Stimulated activated CD4-positive, alpha-beta T cell treated with anti-CD3 and anti-CD28 coated beads, Interleukin-12 subunit alpha, Interleukin-12 subunit beta, amount 100 ng/mL, for 48 hours (primary cell): ENCODE results near the gene KMT2C.
"Not testable (repeated sequence)": the region's sequence is repeated elsewhere in the genome, so short reads cannot be mapped to it uniquely, and the experiment has no call there.

ENCODE experiments used
- DNase-seq, 3 donors: peaks; one replicate each; pipeline ENCODE4 v3.0.0-alpha.2; 2020; ENCODE audit warnings: low read depth in 2 of 3, low spot score in 1 of 3

The KMT2C gene

GRCh38 chr7:152435384-152436110, at the start of gene KMT2C:
TSS of gene KMT2C (minus strand) at chr7:152436003. CDS start at chr7:152435786, 217 bp downstream.
- peak; percentile 9 to 39 (median 17) for DNase-seq

- DNase-seq = no peak
These were observed 45.3 kb upstream of the KMT2C start for GRCh38 chr7:152481082-152481481.

GRCh38 chr7:152480664-152481063, 44.9 kb upstream of the KMT2C start:
- DNase-seq = no peak

GRCh38 chr7:152479595-152479994, 43.8 kb upstream of the KMT2C start:
- DNase-seq = no peak

- DNase-seq = no peak
These were observed 42.3 kb upstream of the KMT2C start for GRCh38 chr7:152478140-152478539.

GRCh38 chr7:152477079-152477478, 41.3 kb upstream of the KMT2C start:
- DNase-seq = no peak

- DNase-seq = no peak
These were observed 40.7 kb upstream of the KMT2C start for GRCh38 chr7:152476551-152476950.

- not testable (repeated sequence) for DNase-seq
These were observed 35.3 kb upstream of the KMT2C start for GRCh38 chr7:152471023-152471620.

- DNase-seq = not testable (repeated sequence)
These were observed 34.6 kb upstream of the KMT2C start for GRCh38 chr7:152470251-152471022.

- DNase-seq = not testable (repeated sequence)
These were observed 33.8 kb upstream of the KMT2C start for GRCh38 chr7:152469576-152469975.

GRCh38 chr7:152467225-152467624, 31.4 kb upstream of the KMT2C start:
- DNase-seq = no peak

GRCh38 chr7:152465119-152465387, 29.2 kb upstream of the KMT2C start:
- no peak for DNase-seq

GRCh38 chr7:152464312-152465118, 28.7 kb upstream of the KMT2C start:
- DNase-seq = peak; percentile 56 to 76 (median 59)

GRCh38 chr7:152463709-152464311, 28.0 kb upstream of the KMT2C start:
- peak; percentile 99 to 100 (median 100) for DNase-seq

- no peak for DNase-seq
These were observed 27.3 kb upstream of the KMT2C start for GRCh38 chr7:152462995-152463708.

GRCh38 chr7:152459724-152460251, 24.0 kb upstream of the KMT2C start:
- DNase-seq = no peak

- DNase-seq = no peak
These were observed 15.6 kb upstream of the KMT2C start for GRCh38 chr7:152451356-152451755.

- not testable (repeated sequence) for DNase-seq
These were observed 9.7 kb upstream of the KMT2C start for GRCh38 chr7:152445386-152446008.

GRCh38 chr7:152443586-152443985, 7.8 kb upstream of the KMT2C start:
- no peak for DNase-seq
